IPS-20b (cell line): ENCODE data around the gene HID1.

Experiments used
- H3K27ac ChIP-seq: one replicate; pipeline ENCODE4 v1.5.1; 2013; ENCODE audit warnings: low read length
- H3K27me3 ChIP-seq: 2 replicates; pipeline ENCODE4 v1.6.1; 2013; ENCODE audit warnings: mild to moderate bottlenecking, low read length, inconsistent platforms; ENCODE audit not compliant: insufficient read depth
- H3K36me3 ChIP-seq: 2 replicates; pipeline ENCODE4 v1.6.1; 2013; ENCODE audit warnings: low read depth, mild to moderate bottlenecking, inconsistent platforms, low read length, moderate library complexity; ENCODE audit not compliant: insufficient read depth
- H3K4me1 ChIP-seq: 2 replicates; pipeline ENCODE4 v1.6.1; 2013; ENCODE audit warnings: mild to moderate bottlenecking, control low read depth, inconsistent platforms, low read length, moderate library complexity; ENCODE audit not compliant: insufficient read depth
- H3K4me3 ChIP-seq: 2 replicates; pipeline ENCODE4 v1.5.1; 2013; ENCODE audit warnings: mild to moderate bottlenecking, low read length, inconsistent platforms
- H3K9ac ChIP-seq: 2 replicates; pipeline ENCODE4 v1.6.1; 2013; ENCODE audit warnings: low read depth, mild to moderate bottlenecking, inconsistent platforms, low read length, moderate library complexity
- H3K9me3 ChIP-seq: 2 replicates; pipeline ENCODE4 v1.6.1; 2013; ENCODE audit warnings: mild to moderate bottlenecking, low read depth, low read length, inconsistent platforms; ENCODE audit not compliant: insufficient read depth

Gene HID1

DNA sequence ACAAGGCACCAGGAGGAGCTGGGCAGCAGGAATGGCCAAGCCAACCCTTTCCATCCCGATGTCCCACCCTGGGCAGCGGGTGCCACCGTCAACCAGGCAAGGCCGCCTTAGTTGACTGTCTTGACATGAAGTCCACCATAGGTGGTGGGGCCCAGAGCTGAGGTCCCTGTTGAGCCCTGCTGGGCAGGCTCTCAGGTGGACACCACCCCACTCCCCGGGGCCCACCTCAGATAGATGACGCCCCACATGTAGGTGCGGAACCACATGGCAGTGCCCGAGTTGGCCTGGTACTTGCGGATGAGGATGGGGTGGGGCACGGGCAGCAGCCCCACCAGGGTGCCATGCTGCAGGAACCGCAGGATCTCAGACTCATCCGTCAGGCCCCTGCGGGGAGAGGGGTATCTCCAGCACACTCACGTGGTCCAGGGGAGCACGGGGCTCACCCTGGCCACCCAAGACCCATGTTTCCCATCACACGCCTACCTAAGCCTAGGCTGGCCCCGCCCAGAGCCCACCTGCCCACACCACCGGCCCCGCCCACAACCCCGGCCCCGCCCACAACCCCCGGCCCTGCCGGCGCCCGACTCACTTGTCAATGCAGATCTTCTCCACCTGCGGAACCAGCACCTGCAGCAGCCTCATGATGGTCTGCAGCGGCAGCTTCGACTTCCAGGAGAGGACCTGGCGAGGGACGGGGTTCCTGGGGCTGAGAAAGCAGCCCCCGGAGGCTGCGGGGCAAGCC lies 20.7 kb downstream of the HID1 start:
- H3K9ac ChIP-seq, result no peak overlapping the region
- no peaks in the 10 kb centered on the region for H3K36me3 ChIP-seq
- no peaks in the 10 kb centered on the region for H3K9me3 ChIP-seq
- no peaks in the 10 kb centered on the region; the same call in 1 of the 2 replicates for H3K4me1 ChIP-seq
- H3K27ac ChIP-seq, result no peak overlapping the region
- no peak overlapping the region; the same call in 1 of the 2 replicates for H3K4me3 ChIP-seq
- H3K27me3 ChIP-seq, result peaks cover 13% of the 10 kb centered on the region

DNA sequence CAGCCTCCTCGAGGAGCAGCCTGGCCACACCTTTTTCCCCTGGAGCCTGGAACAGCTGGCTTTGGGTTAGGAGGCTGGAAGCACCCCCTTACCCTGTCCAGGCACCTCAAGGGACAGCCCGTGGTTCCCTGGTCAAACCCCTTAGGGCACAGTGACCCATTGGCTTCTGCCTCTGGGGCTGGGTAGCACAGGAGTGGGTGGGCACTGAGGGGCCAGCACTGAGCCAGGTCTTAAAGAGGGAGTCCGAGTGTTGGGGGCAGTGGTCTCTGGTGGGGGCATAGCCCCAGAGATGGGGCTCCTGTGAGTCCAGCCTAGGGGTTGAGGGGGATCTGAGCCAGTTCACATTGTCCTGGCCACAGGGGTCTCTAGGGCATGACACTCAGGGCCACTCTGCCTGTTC lies 21.5 kb downstream of the HID1 start:
- H3K27me3 ChIP-seq, result peaks cover 12% of the 10 kb centered on the region
- H3K4me1 ChIP-seq, result no peaks in the 10 kb centered on the region; the same call in 1 of the 2 replicates
- no peak overlapping the region for H3K9ac ChIP-seq
- H3K4me3 ChIP-seq, result no peak overlapping the region
- H3K36me3 ChIP-seq, result no peaks in the 10 kb centered on the region
- no peak overlapping the region for H3K27ac ChIP-seq
- no peaks in the 10 kb centered on the region for H3K9me3 ChIP-seq

DNA sequence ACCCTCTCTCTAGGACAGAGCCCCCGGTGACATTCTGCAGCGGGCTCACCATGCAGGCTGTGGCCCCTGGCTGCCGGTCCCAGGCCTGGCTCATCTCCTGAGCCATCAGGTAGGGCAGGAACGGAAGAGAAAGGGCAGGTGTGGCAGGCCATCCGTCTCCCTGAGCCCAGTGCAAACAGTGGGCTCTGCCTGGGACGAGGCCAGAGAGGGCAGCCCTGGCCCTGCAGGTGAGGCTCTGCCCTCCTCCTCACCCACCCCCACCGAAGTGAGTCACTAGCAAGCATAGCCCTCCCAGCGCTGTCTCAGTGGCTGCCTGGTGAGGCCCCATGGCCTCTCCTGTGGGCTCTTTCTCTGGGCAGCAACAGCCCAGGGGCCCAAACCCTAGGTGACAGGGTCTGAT lies 22.4 kb downstream of the HID1 start:
- no peaks in the 10 kb centered on the region for H3K9me3 ChIP-seq
- H3K4me1 ChIP-seq, result no peaks in the 10 kb centered on the region; the same call in 1 of the 2 replicates
- no peak overlapping the region for H3K27ac ChIP-seq
- H3K36me3 ChIP-seq, result no peaks in the 10 kb centered on the region
- no peak overlapping the region for H3K9ac ChIP-seq
- H3K27me3 ChIP-seq, result peaks cover 12% of the 10 kb centered on the region
- no peak overlapping the region for H3K4me3 ChIP-seq

DNA sequence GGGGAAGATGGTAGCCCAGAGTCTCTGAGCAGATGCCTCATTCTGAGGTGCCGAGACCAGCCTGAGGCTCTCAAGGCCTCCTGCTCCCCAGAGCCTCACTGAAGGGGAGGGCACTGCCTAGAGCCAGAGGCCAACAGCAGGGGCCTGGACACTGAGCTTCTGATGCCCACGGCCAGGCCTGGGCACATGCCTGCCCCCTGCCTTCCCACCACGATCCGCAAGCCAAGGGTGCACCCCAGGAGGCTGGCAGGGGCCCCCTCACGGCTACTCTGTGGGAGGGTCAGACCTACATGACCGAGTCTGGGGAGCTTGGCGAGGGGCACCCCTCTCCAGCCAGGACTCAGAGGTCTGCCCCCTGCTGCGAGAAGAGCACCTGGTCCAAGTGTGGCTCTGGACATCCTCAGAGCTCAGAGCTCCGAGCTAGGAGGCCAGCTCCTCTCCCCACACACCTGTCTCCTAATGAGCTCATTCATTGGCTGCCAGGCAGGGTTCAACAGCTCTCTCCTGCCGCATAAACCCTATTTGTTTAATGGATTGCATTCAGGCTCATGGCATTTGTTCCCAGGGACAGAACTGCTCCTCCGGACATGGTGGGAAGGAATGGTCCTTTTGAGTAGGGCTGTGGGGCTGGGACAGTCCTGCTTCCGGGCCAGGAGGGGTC lies 23.0 kb downstream of the HID1 start:
- Histone ChIP-seq H3K27me3 (peaks cover 12% of the 10 kb centered on the region), H3K4me3 (no peak overlapping the region), H3K36me3 (no peaks in the 10 kb centered on the region), H3K27ac (no peak overlapping the region), H3K9ac (no peak overlapping the region), H3K4me1 (no peaks in the 10 kb centered on the region; the same call in 1 of the 2 replicates), H3K9me3 (no peaks in the 10 kb centered on the region)

DNA sequence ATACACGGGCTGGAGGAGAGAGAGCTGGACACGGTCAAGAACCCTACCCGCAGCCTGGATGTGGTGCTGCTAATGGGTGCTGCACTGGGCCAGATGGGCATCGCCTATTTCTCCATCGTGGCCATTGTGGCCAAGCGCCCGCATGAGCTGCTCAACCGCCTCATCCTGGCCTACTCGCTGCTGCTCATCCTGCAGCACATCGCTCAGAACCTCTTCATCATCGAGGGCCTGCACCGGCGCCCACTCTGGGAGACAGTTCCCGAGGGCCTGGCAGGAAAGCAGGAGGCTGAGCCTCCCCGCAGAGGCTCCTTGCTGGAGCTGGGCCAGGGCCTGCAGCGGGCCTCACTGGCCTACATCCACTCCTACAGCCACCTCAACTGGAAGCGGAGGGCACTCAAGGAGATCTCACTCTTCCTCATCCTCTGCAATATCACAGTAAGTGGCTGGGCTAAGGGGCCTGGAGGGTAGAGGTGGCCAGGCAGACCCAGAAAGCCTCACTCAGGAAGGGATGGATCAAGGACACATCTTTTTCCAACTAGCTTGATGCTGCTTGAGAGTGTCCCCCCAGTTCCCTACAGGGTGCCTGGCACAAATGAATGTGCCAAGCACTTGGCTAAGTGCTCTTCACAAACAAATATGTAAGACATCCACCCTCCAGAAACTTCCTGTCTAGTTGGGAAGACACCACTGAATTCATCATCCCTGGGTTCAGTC lies 25.4 kb downstream of the HID1 start:
- no peaks in the 10 kb centered on the region for H3K9me3 ChIP-seq
- H3K4me1 ChIP-seq, result no peaks in the 10 kb centered on the region; the same call in 1 of the 2 replicates
- no peak overlapping the region for H3K27ac ChIP-seq
- H3K27me3 ChIP-seq, result peaks cover 4% of the 10 kb centered on the region
- no peak overlapping the region for H3K4me3 ChIP-seq
- no peaks in the 10 kb centered on the region for H3K36me3 ChIP-seq
- no peak overlapping the region for H3K9ac ChIP-seq

DNA sequence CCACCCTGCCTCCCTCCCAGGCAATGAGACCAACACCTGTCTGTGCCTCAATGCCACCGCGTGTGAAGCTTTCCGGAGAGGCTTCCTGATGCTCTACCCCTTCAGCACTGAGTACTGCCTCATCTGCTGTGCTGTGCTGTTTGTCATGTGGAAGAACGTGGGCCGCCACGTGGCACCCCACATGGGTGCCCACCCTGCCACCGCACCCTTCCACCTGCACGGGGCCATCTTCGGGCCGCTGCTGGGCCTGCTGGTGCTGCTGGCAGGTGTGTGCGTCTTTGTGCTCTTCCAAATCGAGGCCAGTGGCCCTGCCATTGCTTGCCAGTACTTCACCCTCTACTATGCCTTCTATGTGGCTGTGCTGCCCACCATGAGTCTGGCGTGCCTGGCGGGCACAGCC lies 25.9 kb downstream of the HID1 start:
- Histone ChIP-seq H3K9me3 (no peaks in the 10 kb centered on the region), H3K9ac (no peak overlapping the region), H3K27me3 (peaks cover 8% of the 10 kb centered on the region; the same call in 1 of the 2 replicates), H3K36me3 (no peaks in the 10 kb centered on the region), H3K27ac (no peak overlapping the region), H3K4me1 (no peaks in the 10 kb centered on the region; the same call in 1 of the 2 replicates), H3K4me3 (no peak overlapping the region)

DNA sequence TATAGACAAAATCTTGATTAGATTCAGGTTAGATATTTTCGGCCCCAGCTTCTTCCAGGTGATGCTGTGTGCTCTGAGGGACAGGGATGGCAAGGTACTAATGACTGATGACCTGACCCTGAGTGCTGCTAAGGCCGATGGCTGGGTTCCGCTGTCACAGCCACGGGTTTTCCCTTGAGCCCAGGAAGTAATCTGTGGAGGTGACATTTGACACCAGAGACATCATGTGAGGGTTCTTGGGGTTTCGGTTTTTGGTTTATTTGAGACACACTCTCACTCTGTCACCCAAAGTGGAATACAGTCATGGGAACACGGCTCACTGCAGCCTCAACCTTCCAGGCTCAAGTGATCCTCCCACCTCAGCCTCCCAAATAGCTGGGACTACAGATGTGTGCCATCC lies 27.0 kb downstream of the HID1 start:
- Histone ChIP-seq H3K27ac (no peak overlapping the region), H3K4me3 (no peak overlapping the region), H3K9ac (no peak overlapping the region), H3K36me3 (no peaks in the 10 kb centered on the region), H3K4me1 (no peaks in the 10 kb centered on the region; the same call in 1 of the 2 replicates), H3K27me3 (peaks cover 17% of the 10 kb centered on the region), H3K9me3 (no peaks in the 10 kb centered on the region)

DNA sequence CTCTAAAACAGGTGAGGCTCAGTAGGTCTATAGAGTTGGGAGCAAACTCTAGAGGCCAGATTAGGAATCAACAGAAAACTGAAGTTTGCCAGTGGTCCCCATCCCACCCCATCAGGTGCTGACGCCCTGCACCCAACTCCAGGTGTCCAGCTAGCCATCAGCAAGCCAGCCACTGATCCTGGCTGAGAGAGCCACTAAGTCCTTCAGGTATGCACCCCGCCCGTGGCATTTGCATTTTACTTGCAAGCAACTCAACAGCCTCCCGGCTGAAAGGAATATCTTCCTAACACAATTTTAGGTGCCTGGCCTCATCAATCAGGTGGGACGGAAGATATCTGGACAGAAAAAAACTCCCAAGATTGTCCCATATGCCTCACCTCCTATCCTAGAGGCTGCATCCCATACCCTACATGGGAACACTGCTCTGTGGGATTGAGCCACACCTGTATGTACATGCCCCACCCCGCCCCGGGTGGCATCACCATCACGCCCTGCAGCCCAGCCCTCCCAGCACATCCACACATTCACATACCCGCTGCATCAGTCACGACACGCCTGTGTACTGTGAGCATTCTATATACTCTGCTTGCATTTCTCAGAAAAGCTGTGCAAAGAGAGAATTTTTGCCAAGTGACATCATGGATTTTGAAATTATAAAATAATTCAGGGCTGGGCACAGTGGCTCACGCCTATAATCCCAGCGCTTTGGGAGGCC lies 28.6 kb downstream of the HID1 start:
- H3K27me3 ChIP-seq, result peaks cover 29% of the 10 kb centered on the region
- no peak overlapping the region for H3K9ac ChIP-seq
- no peak overlapping the region for H3K4me3 ChIP-seq
- no peaks in the 10 kb centered on the region; the same call in 1 of the 2 replicates for H3K4me1 ChIP-seq
- no peak overlapping the region for H3K27ac ChIP-seq
- no peaks in the 10 kb centered on the region for H3K36me3 ChIP-seq
- no peaks in the 10 kb centered on the region for H3K9me3 ChIP-seq

DNA sequence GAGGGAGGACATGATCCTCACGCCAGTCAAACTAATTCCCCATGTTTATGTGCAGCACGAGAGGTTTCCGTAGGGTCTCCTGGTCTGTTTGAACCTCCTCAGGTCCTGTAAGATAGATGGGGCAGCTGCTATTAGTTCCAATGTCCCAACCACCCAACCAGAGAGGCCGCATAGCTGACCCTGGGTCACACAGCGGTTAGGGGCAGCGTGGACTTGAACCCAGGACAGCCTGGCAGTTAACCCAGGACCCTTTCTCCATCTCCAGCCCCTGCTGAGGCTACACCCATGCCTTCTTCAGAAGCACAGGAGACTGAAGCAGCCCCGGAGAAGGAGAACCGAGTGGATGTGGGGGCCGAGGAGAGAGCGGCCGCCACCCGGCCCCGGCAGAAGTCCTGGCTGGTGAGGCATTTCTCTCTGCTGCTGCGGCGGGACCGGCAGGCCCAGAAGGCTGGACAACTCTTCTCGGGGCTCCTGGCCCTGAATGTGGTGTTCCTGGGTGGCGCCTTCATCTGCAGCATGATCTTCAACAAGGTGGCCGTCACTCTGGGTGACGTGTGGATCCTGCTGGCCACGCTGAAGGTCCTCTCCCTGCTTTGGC lies 31.3 kb downstream of the HID1 start:
- H3K4me3 ChIP-seq, result no peak overlapping the region
- H3K27ac ChIP-seq, result no peak overlapping the region
- no peaks in the 10 kb centered on the region for H3K36me3 ChIP-seq
- H3K9ac ChIP-seq, result no peak overlapping the region
- peaks cover 53% of the 10 kb centered on the region for H3K27me3 ChIP-seq
- no peaks in the 10 kb centered on the region for H3K9me3 ChIP-seq
- no peaks in the 10 kb centered on the region; the same call in 1 of the 2 replicates for H3K4me1 ChIP-seq

DNA sequence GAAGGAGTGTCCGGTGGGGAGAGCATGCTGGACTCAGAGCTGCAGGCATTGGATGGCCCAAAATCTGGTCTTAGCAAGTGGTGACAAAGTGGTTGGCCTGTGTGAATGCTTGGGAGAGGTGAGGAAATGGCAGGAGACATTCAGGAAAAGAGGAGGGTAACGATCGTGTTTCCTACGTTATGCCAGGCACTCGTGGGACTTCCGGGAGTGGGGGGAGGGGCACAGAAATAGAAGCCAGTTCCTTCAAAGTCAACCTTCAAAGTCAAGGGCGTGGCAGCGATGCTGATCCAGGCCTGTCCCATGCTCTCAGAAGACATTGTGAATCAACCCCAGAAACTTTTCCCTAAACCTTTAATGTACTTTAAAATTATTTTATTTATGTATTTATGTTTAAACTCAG lies 33.0 kb downstream of the HID1 start:
- no peak overlapping the region for H3K4me3 ChIP-seq
- no peak overlapping the region for H3K9ac ChIP-seq
- no peaks in the 10 kb centered on the region for H3K36me3 ChIP-seq
- H3K4me1 ChIP-seq, result no peaks in the 10 kb centered on the region; the same call in 1 of the 2 replicates
- H3K27me3 ChIP-seq, result peaks cover 70% of the 10 kb centered on the region
- H3K27ac ChIP-seq, result no peak overlapping the region
- H3K9me3 ChIP-seq, result no peaks in the 10 kb centered on the region
